ENCODE measurements around the gene PCNP. TPM values are rescaled to one million over a fixed set of nuclear protein-coding genes. Genes with fewer than 3 reads are reported as not detected.
"Not testable (repeated sequence)": the region's sequence is repeated elsewhere in the genome, so short reads cannot be mapped to it uniquely, and the experiment has no call there.

Gene PCNP
- total and polyA plus RNA-seq, 7 donors = 72.4 to 178 (median 146) TPM

GRCh38 chr3:101631098-101631796 lies 57.3 kb downstream of the PCNP start:
- no peak for DNase-seq
- WGBS, 2 donors = 94% methylated on average over 1 of the region's 1 CpG
- H3K36me3 ChIP-seq = no peaks in the 10 kb centered on the region
- H3K27me3 ChIP-seq = no peaks in the 10 kb centered on the region
- intact Hi-C loops (cut with DNase I) = no loop called here
- H3K4me3 ChIP-seq = no peak overlapping the region
- H3K9me3 ChIP-seq = no peaks in the 10 kb centered on the region
- no peak overlapping the region for H3K27ac ChIP-seq
- TF ChIP-seq CTCF (IDR thresholded peaks at IDR 0.05) = no peak
- TF ChIP-seq POLR2AphosphoS5 (IDR thresholded peaks at IDR 0.05) = no peak
- no peak for TF ChIP-seq POLR2A (IDR thresholded peaks at IDR 0.05)
- TF ChIP-seq EP300 (IDR thresholded peaks at IDR 0.05) = no peak
- H3K4me1 ChIP-seq = no peaks in the 10 kb centered on the region

GRCh38 chr3:101631959-101632358 lies 58.0 kb downstream of the PCNP start:
- WGBS, 2 donors = 81 to 88% methylated on average over 8 of the region's 8 CpGs

GRCh38 chr3:101632586-101632985 lies 58.6 kb downstream of the PCNP start:
- intact Hi-C loops (cut with DNase I) = no loop called here
- Histone ChIP-seq H3K36me3 (no peaks in the 10 kb centered on the region), H3K9me3 (no peaks in the 10 kb centered on the region), H3K27me3 (no peaks in the 10 kb centered on the region), H3K27ac (no peak overlapping the region), H3K4me1 (no peaks in the 10 kb centered on the region), H3K4me3 (no peak overlapping the region)
- DNase-seq = no peak
- WGBS, 2 donors = 75 to 79% methylated on average over 11 of the region's 11 CpGs
- TF ChIP-seq EP300 (IDR thresholded peaks at IDR 0.05) (no peak), CTCF (IDR thresholded peaks at IDR 0.05) (no peak), POLR2A (IDR thresholded peaks at IDR 0.05) (no peak), POLR2AphosphoS5 (IDR thresholded peaks at IDR 0.05) (no peak)

More at GRCh38 chr3:101631959-101632358, 58.0 kb downstream of the PCNP start:
- H3K27ac ChIP-seq; intact Hi-C loops (cut with DNase I); H3K9me3 ChIP-seq; DNase-seq; H3K27me3 ChIP-seq; H3K36me3 ChIP-seq; H3K4me3 ChIP-seq; H3K4me1 ChIP-seq: not testable (repeated sequence)

GRCh38 chr3:101633186-101633585 lies 59.2 kb downstream of the PCNP start:
- DNase-seq = no peak
- Histone ChIP-seq H3K4me3 (no peak overlapping the region), H3K36me3 (no peaks in the 10 kb centered on the region), H3K4me1 (no peaks in the 10 kb centered on the region), H3K27ac (no peak overlapping the region), H3K27me3 (no peaks in the 10 kb centered on the region), H3K9me3 (no peaks in the 10 kb centered on the region)
- intact Hi-C loops (cut with DNase I) = no loop called here
- 86 to 88% methylated on average over 10 of the region's 10 CpGs for WGBS, 2 donors
- TF ChIP-seq CTCF (IDR thresholded peaks at IDR 0.05) = no peak
- no peak for TF ChIP-seq POLR2AphosphoS5 (IDR thresholded peaks at IDR 0.05)
- no peak for TF ChIP-seq EP300 (IDR thresholded peaks at IDR 0.05)
- no peak for TF ChIP-seq POLR2A (IDR thresholded peaks at IDR 0.05)

- Histone ChIP-seq H3K27ac (no peak overlapping the region), H3K27me3 (no peaks in the 10 kb centered on the region), H3K4me3 (no peak overlapping the region), H3K9me3 (no peaks in the 10 kb centered on the region), H3K4me1 (no peaks in the 10 kb centered on the region), H3K36me3 (no peaks in the 10 kb centered on the region)
- no peak for DNase-seq
- 78 to 83% methylated on average over 9 of the region's 9 CpGs for WGBS, 2 donors
- TF ChIP-seq POLR2AphosphoS5 (IDR thresholded peaks at IDR 0.05) (no peak), CTCF (IDR thresholded peaks at IDR 0.05) (no peak), EP300 (IDR thresholded peaks at IDR 0.05) (no peak), POLR2A (IDR thresholded peaks at IDR 0.05) (no peak)
- intact Hi-C loops (cut with DNase I) = no loop called here
Observed at GRCh38 chr3:101634591-101635196, 60.7 kb downstream of the PCNP start.

Measured in sigmoid colon (tissue), 7 donors.